GM18499 (cell line): ENCODE data around the gene MALT1.
"Not testable (repeated sequence)": the region's sequence is repeated elsewhere in the genome, so short reads cannot be mapped to it uniquely, and the experiment has no call there.

Source experiments
- ATAC-seq: cut with Tn5 transposase; IDR thresholded peaks from one replicate; pipeline ENCODE4 v1.9.1; 2021; ENCODE audit warnings: moderate number of reproducible peaks; ENCODE audit not compliant: insufficient read depth, unreplicated experiment

Gene MALT1

DNA sequence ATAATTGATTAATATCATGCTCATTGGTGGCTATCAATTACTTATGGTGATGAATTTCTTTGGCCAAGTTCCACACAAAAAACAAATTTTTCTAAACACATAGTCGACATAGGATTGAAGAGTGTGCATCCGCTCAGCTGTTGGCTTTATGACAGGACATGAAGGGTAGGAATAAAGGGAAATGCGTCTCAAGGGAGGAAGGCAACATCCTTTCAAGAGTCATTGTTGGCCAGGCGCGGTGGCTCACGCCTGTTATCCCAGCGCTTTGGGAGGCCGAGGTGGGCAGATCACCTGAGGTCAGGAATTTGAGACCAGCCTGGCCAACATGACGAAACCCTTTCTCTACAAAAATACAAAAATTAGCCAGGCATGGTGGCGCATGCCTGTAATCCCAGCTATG lies 20.4 kb upstream of the MALT1 start:
- not testable (repeated sequence) for ATAC-seq

DNA sequence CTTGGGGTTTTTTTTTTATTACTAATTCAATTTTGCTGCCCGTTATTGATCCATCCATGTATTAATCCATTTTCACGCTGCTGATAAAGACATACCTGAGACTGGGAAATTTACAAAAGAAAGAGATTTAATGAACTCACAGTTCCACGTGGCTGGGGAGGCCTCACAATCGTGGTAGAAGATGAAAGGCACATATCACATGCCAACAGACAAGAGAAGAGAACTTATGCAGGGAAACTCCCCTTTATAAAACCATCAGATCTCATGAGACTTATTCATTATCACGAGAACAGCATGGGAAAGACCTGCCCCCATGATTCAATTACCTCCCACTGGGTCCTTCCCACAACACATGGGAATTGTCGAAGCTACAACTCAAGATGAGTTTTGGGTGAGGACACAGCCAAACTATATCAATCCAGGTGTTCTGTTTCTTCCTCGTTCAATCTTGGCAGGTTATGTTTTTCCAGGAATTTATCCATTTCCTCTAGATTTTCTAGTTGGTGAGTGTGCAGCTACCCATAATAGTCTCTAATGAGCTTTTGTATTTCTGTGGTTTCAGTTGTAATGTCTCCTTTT lies 18.0 kb upstream of the MALT1 start:
- ATAC-seq: not testable (repeated sequence)

DNA sequence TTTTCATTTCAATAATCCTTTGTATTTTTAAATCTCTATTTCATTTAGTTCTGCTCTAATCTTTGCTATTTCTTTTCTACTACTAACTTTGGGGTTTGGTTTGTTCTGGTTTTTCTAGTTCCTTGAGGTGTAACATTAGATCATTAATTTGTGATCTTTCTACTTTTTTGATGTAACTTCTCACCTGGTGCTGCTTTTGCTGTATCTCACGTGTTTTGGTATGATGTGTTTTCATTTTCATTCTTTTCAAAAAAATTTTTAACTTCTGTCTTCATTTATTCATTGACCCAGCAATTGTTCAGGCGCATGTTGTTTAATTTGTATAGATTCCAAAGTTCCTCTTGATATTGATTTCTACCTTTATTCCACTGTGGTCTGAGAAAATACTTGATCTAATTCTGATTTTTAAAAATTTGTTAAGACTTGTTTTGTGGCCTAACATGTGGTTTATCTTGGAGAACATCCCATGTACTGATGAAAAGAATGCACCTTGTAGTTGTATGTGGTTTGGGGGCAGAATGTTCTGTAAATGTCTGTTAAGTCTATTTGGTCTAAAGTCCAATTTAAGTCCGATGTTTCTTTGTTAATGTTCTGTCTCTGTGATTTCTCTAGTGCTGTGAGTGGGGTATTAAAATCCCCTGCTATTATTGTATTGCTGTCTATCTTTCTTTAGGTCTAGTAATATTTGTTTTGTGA lies 17.3 kb upstream of the MALT1 start:
- ATAC-seq: no peak

DNA sequence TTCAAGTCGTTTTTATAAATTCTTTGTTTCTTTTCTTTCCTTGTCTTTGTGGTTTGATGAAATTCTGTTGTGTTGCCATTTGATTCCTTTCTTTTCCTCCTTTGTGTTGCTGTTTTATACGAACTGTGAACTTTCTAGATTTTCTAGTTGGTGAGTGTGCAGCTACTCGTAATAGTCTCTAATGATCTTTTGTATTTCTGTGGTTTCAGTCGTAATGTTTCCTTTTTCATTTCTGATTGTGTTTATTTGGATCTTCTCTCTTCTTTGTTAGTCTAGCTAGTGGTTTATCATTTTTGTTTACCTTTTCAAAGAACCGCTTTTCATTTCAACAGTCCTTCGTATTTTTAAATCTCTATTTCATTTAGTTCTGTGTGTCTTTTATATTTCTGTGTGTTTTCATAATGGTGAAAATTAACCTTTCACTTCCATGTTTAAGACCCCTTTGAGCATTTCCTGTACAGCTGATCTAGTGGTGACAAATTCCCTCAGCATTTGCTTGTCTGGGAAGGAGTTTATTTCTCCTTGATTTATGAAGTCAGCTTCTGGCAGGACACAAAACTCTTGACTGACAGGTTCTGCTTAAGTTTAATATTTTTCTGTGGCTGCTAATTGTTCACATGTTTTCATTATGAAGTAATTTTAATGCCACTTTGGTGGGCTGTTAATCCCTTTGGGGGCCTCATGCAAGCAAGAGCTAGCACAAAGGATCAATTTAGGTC lies 16.2 kb upstream of the MALT1 start:
- ATAC-seq: no peak

DNA sequence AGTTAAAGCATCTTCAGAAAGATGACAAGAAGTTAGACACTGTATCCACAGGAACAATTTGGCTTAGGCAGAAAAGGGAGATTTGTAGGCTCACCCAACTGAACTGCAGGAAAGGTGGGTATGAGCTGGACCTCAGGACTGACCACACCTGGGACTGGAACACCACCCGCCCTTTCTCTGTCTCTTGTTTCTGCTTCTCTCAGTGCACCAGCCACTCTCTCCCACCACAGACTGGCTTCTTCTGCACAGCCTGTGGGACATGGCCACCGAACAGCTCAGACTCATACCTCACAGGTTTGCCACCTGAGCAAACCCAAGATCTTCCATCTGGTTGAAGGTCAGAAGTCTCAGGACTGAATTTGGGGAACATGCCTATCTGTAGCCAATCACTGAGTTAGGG lies 14.2 kb upstream of the MALT1 start:
- ATAC-seq: no peak

DNA sequence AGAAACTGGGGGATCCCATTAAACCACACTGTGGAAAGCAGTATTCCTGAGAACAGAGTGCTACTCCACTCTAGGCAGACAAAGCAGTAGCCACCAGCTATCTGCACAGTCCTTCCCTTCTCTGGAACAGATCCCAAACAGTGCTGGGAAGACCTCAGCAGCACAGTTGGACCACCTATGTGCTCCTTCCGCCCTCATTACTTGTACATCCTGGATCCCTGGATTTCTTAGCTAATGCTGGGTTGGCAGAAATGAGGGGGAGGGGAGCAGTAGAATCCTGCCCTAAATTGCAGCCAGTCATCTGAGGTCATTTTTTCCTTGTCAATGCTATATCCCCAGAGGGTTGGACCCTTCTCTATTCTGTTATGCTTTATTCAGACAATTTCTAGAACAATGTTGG lies 13.8 kb upstream of the MALT1 start:
- no peak for ATAC-seq

DNA sequence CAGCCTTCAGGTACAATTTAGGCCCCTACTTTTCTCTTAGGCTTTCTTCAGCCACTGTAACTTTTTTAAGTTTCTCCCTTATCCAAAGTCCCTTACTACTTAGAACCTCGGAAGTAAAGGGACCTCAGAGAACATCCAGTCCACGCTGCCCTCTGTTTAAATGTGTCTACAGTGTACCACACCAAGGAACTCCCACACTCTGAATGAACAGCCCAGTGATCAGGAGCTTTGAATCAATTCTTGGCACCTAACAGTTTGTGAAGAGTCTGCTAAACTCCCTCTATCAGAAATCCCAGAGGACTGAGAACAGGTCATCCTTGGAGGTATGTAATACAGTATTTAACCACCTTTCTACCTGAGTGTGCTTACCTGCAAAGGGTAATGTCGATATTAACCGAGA lies 11.6 kb upstream of the MALT1 start:
- no peak for ATAC-seq

DNA sequence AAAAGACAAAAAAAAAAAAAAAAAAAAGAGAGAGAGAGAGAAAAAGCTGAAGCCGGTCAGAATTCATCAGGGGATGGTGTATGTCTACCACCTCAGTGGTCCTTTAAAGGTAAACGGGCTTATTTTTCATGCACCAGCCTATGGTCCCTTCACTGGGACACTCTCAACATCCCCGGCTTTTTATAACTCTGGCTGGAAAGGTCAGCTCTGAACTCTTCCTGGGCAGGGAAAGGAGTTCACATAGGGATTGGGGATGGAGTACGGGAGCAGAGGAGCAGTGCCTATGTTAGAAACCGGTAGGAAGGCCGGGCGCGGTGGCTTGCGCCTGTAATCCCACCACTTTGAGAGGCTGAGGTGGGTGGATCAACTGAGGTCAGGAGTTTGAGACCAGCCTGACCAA lies 10.3 kb upstream of the MALT1 start:
- no peak for ATAC-seq

DNA sequence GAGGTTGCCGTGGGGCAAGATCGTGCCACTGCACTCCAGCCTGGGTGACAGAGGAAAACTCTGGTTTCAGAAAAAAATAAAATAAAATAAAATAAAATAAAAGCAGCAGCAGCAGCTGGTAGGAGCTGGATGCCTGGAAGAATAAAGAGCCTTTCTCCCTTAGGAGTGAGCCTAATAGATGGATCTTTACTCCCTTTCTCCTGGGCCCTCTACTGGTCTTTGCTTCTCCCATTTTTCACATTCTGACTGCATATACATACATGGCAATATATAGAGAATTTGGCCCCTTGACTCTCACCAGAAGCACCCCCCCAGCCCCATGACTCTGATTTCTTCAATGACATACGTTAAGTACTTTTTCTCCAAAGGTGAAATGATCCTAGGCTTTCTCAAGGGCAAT lies 9.8 kb upstream of the MALT1 start:
- no peak for ATAC-seq

DNA sequence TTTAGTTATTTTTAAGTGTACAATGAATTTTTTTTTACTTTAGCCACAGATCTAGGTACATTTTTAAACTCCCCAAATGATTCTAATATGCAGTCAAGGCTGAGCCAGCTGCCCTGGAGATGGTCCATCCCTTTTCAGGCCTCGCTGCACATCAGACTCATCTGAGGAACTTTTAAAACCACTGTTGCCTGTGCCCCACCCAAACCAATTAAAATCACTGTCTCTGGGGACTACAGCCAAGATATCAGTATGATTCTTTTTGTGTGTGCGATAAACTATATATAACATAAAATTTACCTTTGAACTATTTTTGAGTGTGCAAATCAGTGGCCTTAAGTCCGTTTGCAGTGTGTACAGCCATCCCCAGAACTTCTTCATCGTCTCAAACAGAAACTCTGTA lies 9.1 kb upstream of the MALT1 start:
- no peak for ATAC-seq

DNA sequence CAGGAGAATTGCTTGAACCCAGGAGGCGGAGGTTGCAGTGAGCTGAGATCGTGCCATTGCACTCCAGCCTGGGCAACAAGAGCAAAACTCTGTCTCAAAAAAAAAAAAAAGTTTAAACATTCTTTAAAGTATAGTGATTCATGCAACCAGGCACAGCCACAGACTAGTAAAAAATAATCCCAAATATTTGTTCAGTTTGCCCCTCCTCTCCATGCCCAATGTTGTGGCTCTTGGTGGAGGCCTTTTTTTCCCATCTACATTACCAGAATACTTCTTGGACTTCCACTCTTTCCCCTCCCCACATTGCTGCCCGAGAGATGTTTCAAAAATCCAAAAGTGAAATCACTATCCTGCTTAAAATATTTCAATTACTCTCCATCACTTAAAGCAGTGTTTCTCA lies 5.1 kb upstream of the MALT1 start:
- no peak for ATAC-seq

DNA sequence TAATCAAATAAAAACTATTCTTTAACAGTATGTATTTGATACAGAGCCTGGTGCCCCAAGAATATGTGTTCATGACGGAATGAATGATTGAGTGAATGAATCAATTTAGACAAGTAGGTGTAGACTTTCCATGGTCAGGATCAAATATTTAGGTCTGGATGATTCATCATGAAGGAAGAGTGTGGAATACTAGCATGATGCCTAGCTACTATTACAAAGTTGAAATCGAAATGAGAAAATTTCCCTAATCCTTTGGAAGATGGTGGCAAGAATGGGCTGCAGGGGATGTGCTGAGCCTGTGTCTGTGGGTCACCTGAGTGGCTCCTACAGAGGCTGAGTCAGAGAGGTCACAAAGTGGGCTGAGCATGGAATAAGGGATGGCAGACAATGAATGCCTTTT lies 3.1 kb upstream of the MALT1 start:
- no peak for ATAC-seq

DNA sequence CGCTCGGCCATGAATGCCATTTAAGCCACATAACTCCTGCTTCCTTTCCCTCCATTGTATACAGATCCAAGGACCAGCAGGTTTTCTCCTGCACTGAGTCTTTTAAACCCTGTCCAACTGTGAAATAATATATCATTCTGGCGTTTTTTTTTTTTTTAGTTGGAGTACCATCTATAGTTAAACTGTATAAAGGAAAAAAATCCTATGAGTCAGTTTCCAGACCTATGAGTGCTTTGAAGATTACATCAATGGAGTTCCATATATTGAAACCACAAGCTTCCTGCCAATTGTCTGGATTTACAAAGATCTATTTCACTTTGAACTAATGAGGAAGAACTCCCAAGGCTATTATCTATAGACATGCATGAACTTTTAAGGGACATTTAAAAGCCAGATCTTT lies 2.4 kb upstream of the MALT1 start:
- no peak for ATAC-seq

DNA sequence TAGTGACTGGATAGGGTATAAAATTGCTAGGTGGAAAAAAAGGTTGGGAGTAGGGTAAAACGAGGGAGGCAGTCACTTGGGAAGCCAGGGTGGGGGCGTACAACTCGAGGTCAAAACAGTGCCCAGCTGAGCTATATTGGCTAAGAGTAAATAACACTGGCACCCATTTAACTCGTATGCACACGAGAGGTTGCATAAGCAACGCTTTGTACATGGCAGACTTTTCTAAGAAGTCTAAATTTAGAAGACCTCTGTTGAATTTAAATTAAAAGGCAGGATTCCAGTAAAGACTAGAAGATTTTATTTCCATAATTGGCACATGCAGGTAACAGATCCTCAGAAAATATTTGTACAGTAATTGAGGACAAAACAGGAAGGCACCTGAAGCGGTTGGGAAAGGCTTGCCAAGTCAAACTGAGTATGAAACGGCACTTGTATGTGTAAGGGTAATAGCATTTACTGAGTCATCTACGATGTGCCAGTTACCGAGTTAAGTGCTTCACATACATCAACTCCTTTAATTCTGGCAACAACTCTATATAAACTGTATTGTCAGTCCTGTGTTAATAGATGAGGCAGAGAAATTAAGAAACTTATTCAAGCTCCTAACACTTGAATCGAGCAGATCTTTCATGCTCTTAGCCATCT lies 1.4 kb upstream of the MALT1 start:
- ATAC-seq: no peak

DNA sequence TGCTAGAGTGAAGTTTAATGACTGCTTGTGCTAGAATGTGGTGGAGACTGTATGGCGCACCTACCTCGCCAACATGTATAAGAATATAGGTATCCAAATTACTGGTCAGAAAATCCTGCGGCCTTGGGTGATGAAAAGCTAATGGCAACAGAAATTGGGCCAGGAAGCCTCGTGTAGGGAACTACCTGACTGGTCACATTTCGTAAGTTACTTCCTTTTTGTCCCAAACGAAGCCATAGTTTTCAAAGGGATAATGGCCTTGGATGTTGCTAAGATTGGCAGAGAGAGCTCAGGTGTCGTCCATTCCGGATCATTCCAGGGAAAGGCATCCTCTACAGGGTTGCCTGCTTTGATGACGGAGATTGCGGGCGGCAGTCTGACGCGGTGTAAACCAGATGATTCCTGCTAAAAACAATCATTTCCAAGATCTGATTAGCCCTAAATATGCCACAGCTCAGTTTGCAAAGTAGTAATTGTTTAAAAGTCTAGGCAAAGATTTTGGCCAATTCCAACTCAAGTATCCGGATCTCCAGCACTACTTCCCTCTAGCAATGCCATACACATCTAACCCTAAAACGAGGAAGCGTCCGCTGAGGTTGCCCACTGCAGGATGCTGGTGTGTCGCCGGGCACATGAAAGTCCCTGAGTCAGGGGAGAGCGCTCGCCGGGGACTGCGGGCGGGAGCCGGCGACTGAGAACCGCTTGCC lies 708 bp upstream of the MALT1 start:
- no peak for ATAC-seq

DNA sequence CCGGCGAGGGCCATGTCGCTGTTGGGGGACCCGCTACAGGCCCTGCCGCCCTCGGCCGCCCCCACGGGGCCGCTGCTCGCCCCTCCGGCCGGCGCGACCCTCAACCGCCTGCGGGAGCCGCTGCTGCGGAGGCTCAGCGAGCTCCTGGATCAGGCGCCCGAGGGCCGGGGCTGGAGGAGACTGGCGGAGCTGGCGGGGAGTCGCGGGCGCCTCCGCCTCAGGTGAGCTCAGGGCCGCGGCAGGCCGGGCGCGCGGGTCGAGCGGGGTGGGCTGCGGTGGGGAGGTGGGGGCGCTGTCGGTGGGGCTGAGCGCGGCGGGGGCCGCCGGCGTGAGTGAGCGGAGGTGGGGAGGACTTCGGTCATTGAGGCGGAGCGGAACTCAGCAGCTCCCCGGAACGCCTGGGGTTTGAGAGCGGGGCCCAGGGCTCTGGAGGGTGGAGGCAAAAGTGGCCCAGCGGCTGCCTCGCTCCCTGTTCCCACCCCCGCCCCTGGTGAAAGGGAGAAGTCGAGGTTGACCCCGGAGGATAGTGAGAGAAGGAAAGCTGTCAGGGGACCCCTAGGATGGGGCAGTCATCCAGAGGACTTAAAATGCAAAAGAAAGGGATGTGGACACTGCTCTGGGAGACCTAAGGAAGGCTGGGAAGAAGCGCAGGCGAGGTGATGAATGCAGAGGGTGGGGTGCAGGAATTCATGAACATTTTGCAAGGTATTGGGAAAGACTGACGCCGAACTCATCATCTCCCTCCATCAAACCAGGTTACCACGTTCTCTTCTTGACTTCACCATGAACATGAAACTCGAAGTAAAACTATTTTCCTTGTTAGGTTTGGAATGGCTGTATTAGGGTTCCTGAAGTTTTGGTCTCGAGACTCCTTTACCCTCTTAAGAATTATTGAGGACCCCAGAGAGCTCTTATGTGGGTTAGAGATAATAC lies 633 bp downstream of the MALT1 start:
- ATAC-seq: no peak

DNA sequence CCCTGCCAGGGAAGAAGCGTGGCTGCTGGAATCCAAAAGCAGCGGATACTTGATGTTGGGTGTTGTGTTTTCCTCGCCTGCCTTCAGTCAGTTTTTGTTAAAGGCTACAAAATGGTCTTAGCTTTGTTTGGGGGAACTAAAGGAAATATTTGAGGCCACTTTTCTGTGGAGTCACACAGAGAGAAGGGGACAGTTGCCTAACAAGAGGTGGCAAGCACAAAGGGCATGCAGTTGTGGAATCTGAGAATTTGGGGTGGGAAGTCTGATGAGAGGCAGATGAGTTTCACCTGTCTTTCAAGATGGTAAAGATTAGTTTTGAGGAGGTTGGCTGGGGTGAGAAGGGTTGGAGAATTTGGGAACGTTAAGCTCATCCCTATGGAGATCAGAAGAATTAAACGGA lies 2.9 kb downstream of the MALT1 start:
- ATAC-seq: no peak

DNA sequence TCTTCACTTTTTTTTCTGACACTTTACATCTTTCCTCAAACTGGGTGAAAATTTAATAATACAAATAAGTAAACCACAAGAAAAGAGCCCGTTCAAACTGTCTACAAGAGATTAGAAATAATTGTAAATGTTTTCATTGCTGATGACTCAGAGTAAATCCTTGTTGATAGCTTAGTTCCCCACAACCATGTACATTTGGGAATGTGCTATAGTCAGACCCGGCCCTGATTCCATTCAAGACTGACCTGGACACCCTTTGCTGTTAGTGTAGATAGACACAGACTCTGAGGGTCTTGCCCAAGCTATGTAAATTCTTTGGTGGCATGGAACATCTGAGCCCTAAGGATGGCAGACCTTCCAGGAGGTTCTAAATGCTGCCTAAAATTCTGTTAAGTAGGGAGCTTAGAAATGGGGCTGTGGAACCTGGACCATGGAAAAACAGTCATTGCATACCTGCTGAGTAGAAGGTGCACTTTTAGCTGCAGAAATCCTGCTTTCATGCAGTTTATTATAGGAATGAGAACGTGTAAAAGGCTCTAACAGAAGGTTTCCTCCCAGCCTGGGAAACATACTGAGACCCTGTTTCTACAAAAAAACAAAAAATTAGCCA lies 3.7 kb downstream of the MALT1 start:
- no peak for ATAC-seq

DNA sequence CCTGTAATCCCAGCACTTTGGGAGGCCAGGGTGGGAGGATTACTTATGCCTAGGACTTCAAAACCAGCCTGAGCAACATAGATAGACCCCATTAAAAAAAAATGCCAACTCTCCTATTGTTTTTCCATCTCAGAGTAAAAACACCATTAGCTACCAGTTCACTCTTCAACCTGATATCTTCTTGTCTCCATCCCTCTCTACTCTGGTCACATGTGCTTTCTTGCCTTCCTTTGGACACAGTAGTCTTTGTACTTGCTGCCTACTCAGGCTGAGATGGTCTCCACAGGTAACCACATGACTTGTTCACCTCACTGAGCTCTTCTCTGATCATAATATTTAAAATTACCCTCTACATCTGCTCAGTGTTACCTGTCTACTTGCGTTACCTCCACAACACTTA lies 5.0 kb downstream of the MALT1 start:
- no peak for ATAC-seq
